Measurements from ENCODE around the gene KDF1.

- TF ChIP-seq CTCF (conservative IDR thresholded peaks at IDR 0.05 in 1 of 2, IDR thresholded peaks at IDR 0.05 in 1 of 2; ENCODE audit: low read depth in 1 of 2, low read length in 2 of 2) (no peak), EZH2 (IDR thresholded peaks at IDR 0.05; ENCODE audit: low read length, missing control alignments) (no peak)
These were observed 44.4 kb upstream of the KDF1 start for GRCh38 chr1:27004471-27005165.

Measured in fibroblast of lung (primary cell).